ENCODE results near the gene TP73. TPM values are rescaled to one million over a fixed set of nuclear protein-coding genes. Genes with fewer than 3 reads are reported as not detected.

Gene TP73
- total RNA-seq, 2 experiments from 2014 or later = 2.0 to 2.6 TPM

GRCh38 chr1:3730543-3731247 lies 78.4 kb downstream of the TP73 start:
- Mint-ChIP-seq H3K27ac (no peak overlapping the region), H3K4me3 (no peak overlapping the region), H3K9me3 (no peaks in the 10 kb centered on the region), H3K27me3 (no peaks in the 10 kb centered on the region), H3K4me1 (no peaks in the 10 kb centered on the region), H3K36me3 (ENCODE audit: low read depth) (no peaks in the 10 kb centered on the region)
- no peak for DNase-seq
- POLR2A ChIA-PET = no interaction called here
- CTCF ChIA-PET = interaction anchor here (1.1 kb wide), 1 partner anchor 10 kb away, joined by 3 read pairs; no protein-coding TSS in a partner anchor

- Mint-ChIP-seq H3K27ac (no peak overlapping the region), H3K27me3 (no peaks in the 10 kb centered on the region), H3K36me3 (ENCODE audit: low read depth) (no peaks in the 10 kb centered on the region), H3K4me1 (peaks cover 3% of the 10 kb centered on the region), H3K9me3 (no peaks in the 10 kb centered on the region), H3K4me3 (no peak overlapping the region)
- ChIA-PET POLR2A (no interaction called here), CTCF (no interaction called here)
- no peak for DNase-seq
These were observed 79.5 kb downstream of the TP73 start for GRCh38 chr1:3731583-3732433.

- Mint-ChIP-seq H3K36me3 (ENCODE audit: low read depth) (no peaks in the 10 kb centered on the region), H3K4me3 (no peak overlapping the region), H3K27ac (no peak overlapping the region), H3K4me1 (peaks cover 3% of the 10 kb centered on the region), H3K9me3 (no peaks in the 10 kb centered on the region), H3K27me3 (no peaks in the 10 kb centered on the region)
- ChIA-PET POLR2A (no interaction called here), CTCF (no interaction called here)
- DNase-seq = no peak
These were observed 80.2 kb downstream of the TP73 start for GRCh38 chr1:3732434-3733093.

- ChIA-PET POLR2A (no interaction called here), CTCF (interaction anchor here (2.2 kb wide), 1 partner anchor 9 kb away, joined by 6 read pairs; no protein-coding TSS in a partner anchor)
- Mint-ChIP-seq H3K4me1 (peaks cover 3% of the 10 kb centered on the region), H3K27me3 (no peaks in the 10 kb centered on the region), H3K36me3 (ENCODE audit: low read depth) (no peaks in the 10 kb centered on the region), H3K4me3 (no peak overlapping the region), H3K9me3 (no peaks in the 10 kb centered on the region), H3K27ac (no peak overlapping the region)
- no peak for DNase-seq
These were observed 81.0 kb downstream of the TP73 start for GRCh38 chr1:3733094-3733882.

- no peaks in the 10 kb centered on the region for H3K27me3 Mint-ChIP-seq
- peaks cover 3% of the 10 kb centered on the region for H3K4me1 Mint-ChIP-seq
- H3K36me3 Mint-ChIP-seq (ENCODE audit: low read depth) = no peaks in the 10 kb centered on the region
- no peaks in the 10 kb centered on the region for H3K9me3 Mint-ChIP-seq
- no peak overlapping the region for H3K4me3 Mint-ChIP-seq
- ChIA-PET CTCF (interaction anchor here (2.2 kb wide), 1 partner anchor 10 kb away, joined by 6 read pairs; no protein-coding TSS in a partner anchor), POLR2A (no interaction called here)
- no peak overlapping the region for H3K27ac Mint-ChIP-seq
- no peak for DNase-seq
These were observed 81.7 kb downstream of the TP73 start for GRCh38 chr1:3733883-3734589.

GRCh38 chr1:3734602-3735001 lies 82.3 kb downstream of the TP73 start:
- no peak for DNase-seq
- POLR2A ChIA-PET = no interaction called here
- Mint-ChIP-seq H3K27ac (no peak overlapping the region), H3K4me1 (peaks cover 3% of the 10 kb centered on the region), H3K36me3 (ENCODE audit: low read depth) (no peaks in the 10 kb centered on the region), H3K4me3 (no peak overlapping the region), H3K27me3 (no peaks in the 10 kb centered on the region), H3K9me3 (no peaks in the 10 kb centered on the region)
- CTCF ChIA-PET = interaction anchor here (2.2 kb wide), 1 partner anchor 10 kb away, joined by 6 read pairs; no protein-coding TSS in a partner anchor

- DNase-seq = no peak
- no peaks in the 10 kb centered on the region for H3K9me3 Mint-ChIP-seq
- ChIA-PET POLR2A (no interaction called here), CTCF (interaction anchor here (2.2 kb wide), 1 partner anchor 11 kb away, joined by 6 read pairs; no protein-coding TSS in a partner anchor)
- H3K36me3 Mint-ChIP-seq (ENCODE audit: low read depth) = no peaks in the 10 kb centered on the region
- no peak overlapping the region for H3K4me3 Mint-ChIP-seq
- no peak overlapping the region for H3K27ac Mint-ChIP-seq
- H3K27me3 Mint-ChIP-seq = no peaks in the 10 kb centered on the region
- peaks cover 3% of the 10 kb centered on the region for H3K4me1 Mint-ChIP-seq
These were observed 82.8 kb downstream of the TP73 start for GRCh38 chr1:3735027-3735681.

GRCh38 chr1:3735688-3736087 lies 83.4 kb downstream of the TP73 start:
- ChIA-PET POLR2A (no interaction called here), CTCF (interaction anchor here (2.2 kb wide), 1 partner anchor 11 kb away, joined by 6 read pairs; no protein-coding TSS in a partner anchor)
- no peak overlapping the region for H3K27ac Mint-ChIP-seq
- no peaks in the 10 kb centered on the region for H3K27me3 Mint-ChIP-seq
- no peaks in the 10 kb centered on the region for H3K9me3 Mint-ChIP-seq
- DNase-seq = no peak
- H3K36me3 Mint-ChIP-seq (ENCODE audit: low read depth) = no peaks in the 10 kb centered on the region
- H3K4me1 Mint-ChIP-seq = peaks cover 3% of the 10 kb centered on the region
- H3K4me3 Mint-ChIP-seq = no peak overlapping the region

GRCh38 chr1:3736131-3736561 lies 83.8 kb downstream of the TP73 start:
- H3K9me3 Mint-ChIP-seq = no peaks in the 10 kb centered on the region
- H3K36me3 Mint-ChIP-seq (ENCODE audit: low read depth) = no peaks in the 10 kb centered on the region
- POLR2A ChIA-PET = no interaction called here
- DNase-seq = no peak
- CTCF ChIA-PET = no interaction called here
- H3K4me1 Mint-ChIP-seq = peaks cover 3% of the 10 kb centered on the region
- no peaks in the 10 kb centered on the region for H3K27me3 Mint-ChIP-seq
- H3K27ac Mint-ChIP-seq = no peak overlapping the region
- no peak overlapping the region for H3K4me3 Mint-ChIP-seq

GRCh38 chr1:3736708-3737107 lies 84.4 kb downstream of the TP73 start:
- Mint-ChIP-seq H3K4me1 (peaks cover 3% of the 10 kb centered on the region), H3K27ac (no peak overlapping the region), H3K27me3 (no peaks in the 10 kb centered on the region), H3K9me3 (no peaks in the 10 kb centered on the region), H3K36me3 (ENCODE audit: low read depth) (no peaks in the 10 kb centered on the region), H3K4me3 (no peak overlapping the region)
- ChIA-PET CTCF (no interaction called here), POLR2A (no interaction called here)
- DNase-seq = no peak

GRCh38 chr1:3738943-3739342 lies 86.6 kb downstream of the TP73 start:
- Mint-ChIP-seq H3K27ac (no peak overlapping the region), H3K4me3 (no peak overlapping the region), H3K36me3 (ENCODE audit: low read depth) (no peaks in the 10 kb centered on the region), H3K4me1 (peaks cover 5% of the 10 kb centered on the region), H3K27me3 (no peaks in the 10 kb centered on the region), H3K9me3 (no peaks in the 10 kb centered on the region)
- ChIA-PET CTCF (no interaction called here), POLR2A (no interaction called here)
- DNase-seq = no peak

GRCh38 chr1:3740042-3740441 lies 87.7 kb downstream of the TP73 start:
- Mint-ChIP-seq H3K9me3 (no peaks in the 10 kb centered on the region), H3K36me3 (ENCODE audit: low read depth) (peaks cover 1% of the 10 kb centered on the region), H3K4me3 (no peak overlapping the region), H3K4me1 (peaks cover 9% of the 10 kb centered on the region), H3K27me3 (no peaks in the 10 kb centered on the region), H3K27ac (no peak overlapping the region)
- CTCF ChIA-PET = no interaction called here
- POLR2A ChIA-PET = no interaction called here
- no peak for DNase-seq
